GM18873 (cell line): Measurements from ENCODE around the gene KDELR3.

Source experiments
- ATAC-seq: cut with Tn5 transposase; IDR thresholded peaks from one replicate; pipeline ENCODE4 v1.9.1; 2021; ENCODE audit warnings: mild to moderate bottlenecking, moderate library complexity, moderate number of reproducible peaks; ENCODE audit not compliant: unreplicated experiment, low FRiP score

The KDELR3 gene

DNA sequence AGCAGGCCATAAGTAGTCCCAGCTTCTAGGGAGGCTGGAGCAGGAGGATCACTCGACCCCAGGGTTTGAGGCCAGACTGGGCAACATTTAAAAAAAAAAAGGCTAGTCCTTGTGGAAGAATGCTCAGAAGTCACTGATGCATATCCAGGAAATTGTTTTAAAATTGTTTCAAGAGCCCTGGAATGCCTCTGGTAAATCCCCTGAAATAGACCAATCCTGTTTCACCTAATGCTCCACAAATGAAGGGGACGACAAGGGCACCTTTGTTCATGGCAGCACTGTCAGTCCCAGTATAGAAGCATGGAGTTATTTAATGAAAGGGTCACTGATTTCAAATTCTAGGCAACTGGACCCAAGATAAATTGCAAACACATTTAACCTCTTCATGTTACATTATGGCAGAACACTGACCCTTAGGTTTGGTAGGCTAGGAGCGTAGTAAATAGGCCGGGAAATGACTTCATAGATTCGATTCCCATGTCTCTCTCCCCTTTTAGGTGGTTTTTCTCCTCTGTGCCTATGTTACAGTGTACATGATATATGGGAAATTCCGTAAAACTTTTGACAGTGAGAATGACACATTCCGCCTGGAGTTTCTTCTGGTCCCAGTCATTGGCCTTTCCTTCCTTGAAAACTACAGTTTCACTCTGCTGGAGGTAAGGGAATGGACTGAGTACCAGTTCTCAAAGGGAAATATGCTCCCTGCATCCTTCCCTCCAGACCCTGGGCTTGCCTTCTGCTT is 11.4 kb downstream of the KDELR3 start:
- ATAC-seq, result no peak

DNA sequence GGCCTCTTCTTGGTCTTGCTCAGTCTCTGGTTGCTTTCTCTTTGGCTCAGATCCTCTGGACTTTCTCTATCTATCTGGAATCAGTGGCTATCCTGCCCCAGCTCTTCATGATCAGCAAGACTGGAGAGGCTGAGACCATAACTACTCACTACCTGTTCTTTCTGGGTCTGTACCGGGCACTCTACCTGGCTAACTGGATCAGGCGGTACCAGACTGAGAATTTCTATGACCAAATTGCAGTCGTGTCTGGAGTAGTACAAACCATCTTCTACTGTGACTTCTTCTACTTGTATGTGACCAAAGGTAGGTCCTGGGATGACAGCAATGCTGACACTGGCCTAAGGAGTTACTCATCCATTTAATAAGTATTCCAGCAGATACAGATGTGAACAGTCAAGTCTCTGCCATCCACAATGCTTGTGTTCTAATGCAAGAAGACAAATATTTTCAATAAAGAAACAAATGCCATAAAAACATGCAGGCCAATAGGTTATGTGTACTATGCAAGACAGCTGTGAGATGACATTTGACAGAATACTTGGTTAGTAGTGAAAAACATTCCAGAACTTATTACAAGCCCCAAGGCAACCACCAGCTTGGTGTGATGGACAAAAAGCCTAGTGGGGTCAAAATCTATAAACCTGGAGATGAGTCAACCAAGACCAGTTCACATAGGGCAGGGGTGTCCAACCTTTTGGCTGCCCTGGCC is 13.4 kb downstream of the KDELR3 start:
- ATAC-seq, result no peak

DNA sequence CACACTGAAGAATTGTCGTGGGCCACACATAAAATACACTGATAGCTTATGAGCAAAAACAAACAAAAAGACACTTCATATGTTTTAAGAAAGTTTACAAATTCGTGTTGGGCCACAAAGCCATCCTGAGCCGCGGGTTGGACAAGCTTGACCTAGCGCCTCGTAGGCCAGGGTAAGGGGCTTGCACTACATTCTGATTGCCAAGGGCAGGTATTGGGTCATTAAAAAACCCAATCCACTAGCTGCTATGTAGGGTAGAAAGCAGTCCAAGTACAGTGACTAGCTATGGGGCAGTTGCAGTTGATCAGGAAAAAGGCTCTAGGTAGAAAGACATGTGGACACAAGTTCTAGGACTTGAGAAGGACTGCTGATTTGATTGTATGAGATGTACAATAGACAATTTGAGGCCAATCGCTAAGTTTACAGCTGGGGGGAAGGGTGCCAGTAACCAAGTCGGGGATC is 14.0 kb downstream of the KDELR3 start:
- no peak for ATAC-seq

DNA sequence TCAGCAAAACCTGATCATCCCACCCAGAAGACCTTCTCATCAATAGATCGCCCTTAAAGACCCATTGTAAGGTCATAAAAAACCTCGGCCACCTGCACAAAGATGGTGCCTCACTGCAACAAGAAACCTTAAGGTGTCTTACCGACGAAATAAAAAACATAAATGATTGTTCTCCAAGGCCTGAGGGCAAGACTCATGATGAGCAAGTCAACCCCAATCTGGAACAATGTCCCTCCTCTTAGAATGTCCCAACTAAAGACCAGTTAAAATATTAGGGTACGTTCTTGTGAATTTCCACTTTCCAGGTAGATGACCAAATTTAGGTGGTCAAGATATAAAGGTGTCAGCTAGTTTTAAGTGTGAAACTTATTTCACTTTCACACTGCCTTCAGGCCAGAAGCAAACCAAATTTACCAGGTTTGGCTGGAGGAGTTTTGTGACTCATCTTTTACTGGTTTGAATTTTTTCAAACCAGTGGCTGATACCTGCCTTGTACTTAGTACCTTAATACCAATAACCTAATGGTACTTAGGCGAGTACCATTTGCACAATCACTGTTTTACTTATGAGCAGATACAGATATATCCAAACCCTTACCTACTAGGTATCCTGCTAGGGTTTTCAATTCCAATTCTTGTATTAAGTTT is 14.9 kb downstream of the KDELR3 start:
- ATAC-seq, result no peak

DNA sequence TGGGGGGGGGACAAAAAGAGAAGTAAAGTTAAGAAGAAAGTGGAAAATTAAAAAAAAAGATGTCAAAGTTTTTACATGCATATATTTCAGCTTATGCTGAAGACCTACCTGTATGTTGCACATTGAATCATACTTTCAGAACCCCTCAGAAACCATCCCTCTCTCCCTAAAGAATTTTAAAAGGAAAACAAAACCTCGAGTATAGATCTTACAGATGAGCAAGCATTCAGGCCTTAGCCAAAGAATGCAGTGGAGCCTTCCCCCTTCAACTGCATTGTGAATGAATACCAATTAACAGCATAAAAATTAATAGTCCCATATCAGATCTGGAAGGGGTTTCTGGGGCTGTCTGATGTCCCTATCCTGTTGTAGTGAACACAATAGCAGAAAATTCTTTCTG is 16.3 kb downstream of the KDELR3 start:
- ATAC-seq, result no peak

DNA sequence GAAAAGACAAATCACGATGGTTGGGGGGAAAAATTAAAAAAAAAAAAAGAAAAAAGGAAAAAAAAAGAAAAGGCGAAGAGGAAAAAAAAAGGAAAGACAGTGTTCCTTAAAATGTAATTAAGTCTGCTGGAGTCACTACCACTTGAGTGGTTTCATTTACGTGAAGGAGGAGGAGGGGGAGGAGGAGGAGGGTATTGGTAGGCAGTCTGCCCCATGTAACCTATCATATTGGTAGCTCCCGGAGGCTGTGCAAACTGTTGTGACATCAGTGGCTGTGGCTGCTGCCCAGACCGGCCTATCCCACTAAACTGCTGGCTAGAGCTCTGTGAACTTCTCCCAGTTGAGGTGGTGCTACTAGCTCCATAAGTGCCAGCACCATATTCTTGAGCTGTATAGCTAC is 17.9 kb downstream of the KDELR3 start:
- no peak for ATAC-seq

DNA sequence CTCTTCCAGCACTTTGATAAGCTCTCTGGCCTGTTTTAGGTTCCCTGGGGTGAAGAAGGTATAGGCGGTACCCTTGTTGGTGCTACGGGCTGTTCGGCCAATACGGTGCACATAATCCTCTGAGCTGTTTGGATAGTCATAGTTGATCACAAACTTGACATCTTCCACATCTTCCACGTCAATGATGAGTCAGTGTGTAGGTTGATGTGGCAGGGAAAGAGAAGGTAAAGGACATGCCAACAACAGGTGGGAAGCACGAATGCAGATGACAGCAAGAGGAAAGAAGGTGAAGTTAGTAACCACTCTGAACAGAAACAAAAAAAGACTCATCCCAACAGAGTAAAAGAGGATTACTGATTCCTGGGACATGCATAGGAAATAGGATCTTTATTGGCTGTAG is 20.1 kb downstream of the KDELR3 start:
- ATAC-seq, result no peak

DNA sequence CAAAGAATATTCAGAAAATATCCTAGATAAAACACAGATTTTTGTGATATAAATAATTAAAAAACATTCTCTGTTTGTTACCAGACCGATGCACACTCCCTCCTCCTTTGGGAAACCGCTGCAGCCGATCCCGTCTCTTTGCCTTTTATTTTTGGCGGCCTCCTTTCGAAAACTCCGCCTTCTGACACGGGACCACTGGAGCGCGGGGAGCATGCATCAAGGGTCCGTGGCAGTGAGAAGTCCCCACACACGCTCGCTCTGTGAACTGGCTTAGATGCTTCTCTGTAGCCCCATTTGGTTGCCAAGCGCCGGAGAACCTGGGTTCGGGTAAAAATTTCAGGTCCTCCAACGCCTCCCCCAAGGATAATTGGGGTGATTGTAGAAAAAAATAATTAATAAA is 21.2 kb downstream of the KDELR3 start:
- no peak for ATAC-seq

DNA sequence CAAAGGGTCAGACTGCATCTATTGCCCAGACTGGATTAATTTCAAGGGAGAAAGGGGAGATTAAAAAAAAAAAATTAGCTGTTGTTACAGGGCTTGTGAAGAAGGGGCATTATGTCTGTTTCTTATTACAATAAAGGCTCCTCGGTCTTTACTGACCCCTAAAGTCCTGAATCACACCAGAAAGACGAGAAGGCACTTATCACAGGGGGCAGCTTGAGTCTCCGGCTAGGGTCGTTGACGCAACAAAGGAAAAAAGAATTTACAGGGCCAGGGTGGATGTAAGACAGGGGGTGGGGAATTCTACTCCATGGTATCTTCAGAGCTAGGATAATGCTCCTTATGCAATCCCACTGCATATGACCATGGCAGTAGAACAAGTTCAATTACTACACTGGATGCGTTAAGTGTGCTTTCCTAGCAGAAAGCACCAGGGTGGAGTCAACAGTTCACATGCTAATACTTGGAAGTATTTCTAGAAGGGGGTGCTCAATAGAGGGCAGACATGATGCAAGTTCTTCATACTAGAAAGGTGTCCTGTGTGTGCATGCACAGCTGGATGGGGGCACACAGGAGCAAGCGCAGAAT is 21.8 kb downstream of the KDELR3 start:
- no peak for ATAC-seq

DNA sequence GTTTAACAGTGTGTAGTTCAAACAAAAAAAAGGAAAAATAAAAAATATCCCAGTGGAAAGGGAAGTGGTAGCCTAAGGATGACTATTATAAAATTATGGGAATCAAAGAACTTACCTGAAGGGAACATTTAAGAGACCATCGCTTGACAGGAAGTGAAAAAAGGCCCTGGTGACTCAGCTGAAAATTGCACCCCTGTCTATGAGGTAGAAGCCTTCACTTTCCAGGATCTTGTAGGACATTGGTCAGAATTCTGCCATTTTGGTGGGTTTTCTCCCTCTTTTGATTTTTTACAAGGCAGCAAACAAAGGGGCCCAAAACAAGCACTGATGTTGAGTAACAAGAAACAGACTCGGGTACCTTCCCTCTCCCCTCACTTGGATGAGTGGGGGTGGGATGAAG is 22.6 kb downstream of the KDELR3 start:
- no peak for ATAC-seq

DNA sequence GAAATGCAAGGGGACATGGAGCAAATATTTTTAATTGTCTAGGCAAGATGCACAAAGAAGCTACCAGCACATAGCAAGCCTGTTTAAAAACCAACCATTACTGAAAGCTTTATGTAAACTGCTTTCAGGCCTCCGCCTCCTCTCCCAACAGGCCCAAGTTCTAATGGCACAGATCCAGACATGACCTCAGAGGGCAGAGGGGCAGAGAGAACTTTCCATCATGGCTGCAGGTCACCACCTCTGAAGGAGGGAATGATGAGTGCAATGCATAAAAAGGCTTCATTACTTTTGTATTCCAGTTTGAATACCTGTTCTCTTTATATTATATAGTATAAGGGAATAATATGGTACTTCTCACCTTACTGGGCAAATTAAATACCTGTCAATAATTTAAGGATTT is 23.0 kb downstream of the KDELR3 start:
- ATAC-seq, result no peak

DNA sequence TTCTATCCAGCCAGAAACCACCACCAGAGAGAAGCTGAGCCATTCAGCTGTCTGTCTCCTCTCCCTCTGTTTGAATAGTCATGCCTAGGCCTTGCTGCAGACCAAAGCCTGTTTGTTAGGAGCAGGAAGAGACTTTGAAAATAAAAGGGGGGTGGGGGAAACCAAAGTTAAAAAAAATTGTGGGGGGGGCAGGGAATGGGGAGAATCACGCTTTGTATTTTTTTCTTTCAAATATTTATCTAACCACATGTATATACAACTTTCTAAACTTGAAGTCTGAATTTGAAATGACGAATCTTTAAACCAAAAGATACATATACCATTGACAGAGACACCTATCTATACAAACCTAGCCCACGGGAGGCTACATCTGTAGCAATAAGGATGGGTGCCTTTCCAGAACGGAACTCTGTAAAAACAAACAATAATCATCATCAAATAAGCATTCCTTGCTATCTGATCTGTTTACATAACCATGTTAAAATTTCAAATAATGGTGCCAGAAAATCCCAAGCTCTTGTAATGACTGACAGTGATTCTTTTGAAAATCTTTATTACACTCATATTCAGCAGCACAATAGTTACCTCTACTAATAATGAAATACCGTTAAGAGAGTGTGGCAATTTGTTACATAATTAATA is 23.9 kb downstream of the KDELR3 start:
- no peak for ATAC-seq

DNA sequence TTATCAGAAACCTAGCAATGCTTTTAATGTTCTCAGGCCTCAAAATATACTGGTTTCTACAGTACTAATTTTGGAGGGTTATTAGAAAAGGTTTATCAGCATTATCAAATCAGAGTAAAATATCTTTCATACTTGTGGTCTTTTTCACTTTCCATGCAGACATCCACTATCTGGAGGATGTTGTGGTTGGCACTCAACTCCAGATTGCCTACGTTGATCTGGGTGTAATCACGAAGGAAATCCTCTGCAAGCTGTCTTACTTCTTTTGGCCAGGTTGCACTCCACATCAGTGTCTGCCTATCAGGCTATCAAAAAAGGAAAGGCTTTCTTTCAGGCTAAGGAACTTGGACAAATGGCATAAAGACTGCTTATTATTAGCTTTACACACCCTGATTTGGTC is 26.6 kb downstream of the KDELR3 start:
- ATAC-seq, result no peak

DNA sequence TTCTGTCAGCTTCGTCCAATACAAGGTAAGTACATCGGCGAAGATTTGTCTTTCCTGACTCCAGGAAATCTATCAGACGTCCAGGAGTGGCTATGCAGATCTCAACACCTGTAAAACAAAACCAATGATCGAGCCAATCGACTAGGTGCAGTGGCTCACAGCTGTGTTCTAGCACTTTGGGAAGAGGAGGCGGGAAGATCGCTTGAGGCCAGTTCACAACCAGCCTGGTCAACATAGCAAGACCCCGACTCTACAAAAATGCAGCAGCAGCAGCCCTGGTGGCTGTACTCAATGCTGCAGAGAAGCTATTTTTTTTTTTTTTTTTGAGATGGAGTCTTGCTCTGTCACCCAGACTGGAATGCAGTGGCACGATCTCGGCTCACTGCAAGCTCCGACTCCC is 27.0 kb downstream of the KDELR3 start:
- ATAC-seq, result no peak

DNA sequence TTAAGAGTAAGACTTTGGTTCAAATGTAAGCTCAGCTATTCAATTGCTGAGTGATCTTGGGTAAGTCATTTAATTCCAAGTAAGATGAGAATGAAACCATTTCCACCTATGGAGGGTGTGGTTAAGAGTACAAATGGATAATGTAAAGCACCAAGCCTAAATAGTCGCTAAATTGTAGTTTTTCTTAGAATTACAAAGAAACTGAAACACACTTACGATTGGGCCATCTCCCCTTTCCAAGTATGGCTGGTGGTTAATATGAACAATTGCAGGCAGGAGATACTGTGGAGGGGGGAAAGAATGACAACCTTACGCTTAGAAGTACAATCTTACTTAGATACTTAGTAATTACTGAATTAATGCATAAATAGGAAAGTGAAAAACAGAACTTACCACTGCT is 30.0 kb downstream of the KDELR3 start:
- no peak for ATAC-seq

DNA sequence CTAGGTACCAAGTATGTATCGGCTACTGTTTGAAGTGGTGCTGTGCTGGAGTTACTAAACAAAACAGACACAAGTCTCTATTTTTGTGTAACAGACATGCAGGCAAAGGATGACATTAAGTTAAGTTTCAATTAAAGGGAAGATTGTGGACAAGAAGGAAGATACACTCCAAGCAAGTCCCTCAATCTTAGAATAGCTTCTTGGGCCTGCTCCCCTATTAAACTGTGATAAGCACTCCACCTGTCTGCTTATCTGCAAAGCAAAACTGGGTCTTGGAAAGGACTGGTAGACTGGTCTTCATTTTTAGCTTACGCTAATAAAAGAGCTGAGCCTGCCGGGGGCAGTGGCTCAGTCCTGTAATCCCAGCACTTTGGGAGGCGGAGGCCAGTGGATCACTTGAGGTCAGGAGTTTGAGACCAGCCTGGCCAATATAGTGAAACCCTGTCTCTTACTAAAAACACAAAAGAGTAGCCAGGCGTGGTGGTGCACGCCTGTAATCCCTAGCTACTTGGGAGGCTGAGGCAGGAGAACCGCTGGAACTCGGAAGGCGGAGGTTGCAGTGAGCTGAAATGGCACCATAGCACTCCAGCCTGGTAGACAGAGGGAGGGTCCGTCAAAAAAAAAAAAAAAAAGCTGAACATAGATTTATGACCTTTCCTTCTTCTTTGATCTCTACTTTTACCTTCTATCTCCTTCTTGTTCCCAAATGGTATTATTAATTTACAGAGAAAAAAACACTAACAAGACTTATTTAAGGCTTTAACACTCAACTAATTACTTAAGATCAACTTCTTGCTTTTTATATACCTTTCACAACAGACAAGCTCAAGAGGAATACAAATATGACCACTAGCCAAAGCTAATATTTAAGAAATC is 34.1 kb downstream of the KDELR3 start:
- no peak for ATAC-seq

DNA sequence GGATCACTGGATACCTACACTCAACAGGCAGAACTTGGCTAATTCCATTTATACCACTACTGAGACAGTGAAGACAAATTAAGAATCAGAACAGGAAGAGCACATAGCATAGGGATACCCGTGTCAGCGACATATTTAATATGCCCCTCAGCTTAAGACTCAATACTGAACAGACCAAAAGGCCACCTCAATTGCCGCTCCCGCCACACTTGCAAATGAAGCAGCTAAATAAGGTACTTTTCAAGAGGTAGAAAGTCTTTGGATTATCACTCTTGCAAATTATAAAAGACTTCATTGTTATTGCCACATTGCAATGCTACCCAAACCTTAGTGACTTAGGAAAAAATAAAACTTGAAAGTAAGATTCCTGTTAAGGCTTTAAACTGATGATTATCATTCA is 35.1 kb downstream of the KDELR3 start:
- ATAC-seq, result no peak

DNA sequence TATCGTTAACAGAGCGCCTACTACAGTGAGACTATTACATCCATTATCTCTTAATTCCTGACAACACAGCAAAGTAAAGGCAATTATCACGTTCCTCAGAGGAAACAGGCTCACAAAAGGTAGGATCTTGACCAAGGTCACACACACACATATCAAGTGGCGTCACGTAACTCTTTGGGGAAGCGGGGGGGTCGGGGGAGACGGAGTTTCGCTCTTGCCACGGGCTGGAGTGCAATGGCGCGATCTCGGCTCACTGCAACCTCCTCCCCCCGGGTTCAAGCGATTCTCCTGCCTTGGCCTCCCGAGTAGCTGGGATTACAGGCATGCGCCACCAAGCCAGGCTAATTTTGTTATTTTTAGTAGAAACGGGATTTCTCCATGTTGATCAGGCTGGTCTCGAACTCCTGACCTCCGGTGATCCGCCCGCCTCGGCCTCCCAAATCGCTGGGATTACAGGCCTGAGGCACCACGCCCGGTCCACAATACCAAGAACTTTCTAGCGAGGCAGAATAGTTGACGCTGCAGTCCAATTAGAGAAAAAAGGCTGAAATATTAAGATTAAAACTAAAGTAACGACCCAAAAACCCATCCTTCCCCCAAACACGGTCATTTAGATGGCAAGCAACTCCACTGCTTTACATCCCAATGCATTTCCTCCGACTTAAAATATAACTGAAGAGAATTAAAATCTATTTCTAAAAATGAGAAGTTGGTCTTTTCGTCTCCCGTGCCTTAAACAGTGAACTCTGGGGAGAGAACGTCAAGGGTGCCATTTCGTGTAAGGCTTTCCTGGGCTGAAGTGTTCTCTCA is 37.0 kb downstream of the KDELR3 start:
- no peak for ATAC-seq

DNA sequence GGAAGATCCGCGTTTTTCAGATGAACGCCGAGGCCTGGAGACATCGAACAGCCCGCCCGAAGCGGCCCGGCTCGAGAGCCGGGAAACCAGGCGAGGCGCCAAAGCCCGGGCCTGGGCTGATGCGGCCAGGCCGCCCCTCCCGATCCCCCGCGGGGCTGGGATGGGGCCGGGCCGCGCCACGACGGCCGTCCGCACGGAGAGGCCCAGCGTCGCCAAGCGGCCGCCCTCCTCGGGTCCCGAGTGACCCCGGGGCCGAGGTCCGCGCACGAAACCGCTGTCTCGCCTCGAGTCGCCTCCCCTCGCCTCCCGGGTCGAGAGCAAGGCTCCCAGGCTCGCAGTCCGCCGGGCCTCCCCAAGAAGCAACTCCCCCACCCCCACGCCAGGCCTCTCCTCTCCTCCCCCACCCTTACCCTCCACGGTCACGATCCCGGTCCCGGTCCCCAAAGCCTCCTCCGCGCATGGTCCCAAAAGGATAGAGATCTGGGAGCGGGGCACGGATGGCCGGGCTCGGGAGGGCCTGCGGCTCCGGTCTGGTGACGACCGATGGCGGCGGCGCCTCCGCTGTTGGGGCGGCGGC is 37.7 kb downstream of the KDELR3 start:
- ATAC-seq, result peak; percentile 19
